Parathyroid adenoma (tissue), 2 donors: ENCODE results near the gene DDR1.

Experiments used
- H2AFZ ChIP-seq: fragments of 300-600 bp; sonication (generic); one replicate; pipeline ENCODE4 v1.7.0; 2017; ENCODE audit warnings: antibody characterized with exemption, mild to moderate bottlenecking
- H3K27ac ChIP-seq: fragments of 300-600 bp; sonication (generic); one replicate; pipeline ENCODE4 v1.7.0; 2017
- H3K27me3 ChIP-seq: fragments of 300-600 bp; sonication (generic); one replicate; pipeline ENCODE4 v1.7.0; 2017; ENCODE audit warnings: low read length; ENCODE audit not compliant: control insufficient read depth, insufficient read depth
- H3K36me3 ChIP-seq: fragments of 300-600 bp; sonication (generic); one replicate; pipeline ENCODE4 v1.7.0; 2017; ENCODE audit warnings: low read length; ENCODE audit not compliant: control insufficient read depth, insufficient read depth
- H3K4me1 ChIP-seq: fragments of 300-600 bp; sonication (generic); one replicate; pipeline ENCODE4 v1.7.0; 2017; ENCODE audit warnings: control low read depth
- H3K4me2 ChIP-seq: fragments of 300-600 bp; sonication (generic); one replicate; pipeline ENCODE4 v1.7.0; 2017; ENCODE audit warnings: low read length
- H3K4me3 ChIP-seq: fragments of 300-600 bp; sonication (generic); one replicate; pipeline ENCODE4 v1.7.0; 2017; ENCODE audit warnings: low read depth, low read length
- H3K79me2 ChIP-seq: fragments of 300-600 bp; sonication (generic); one replicate; pipeline ENCODE4 v1.7.0; 2017; ENCODE audit warnings: control low read depth
- H3K9ac ChIP-seq: fragments of 300-600 bp; sonication (generic); one replicate; pipeline ENCODE4 v1.7.0; 2017; ENCODE audit warnings: mild to moderate bottlenecking
- H3K9me3 ChIP-seq: fragments of 300-600 bp; sonication (generic); one replicate; pipeline ENCODE4 v1.7.0; 2017; ENCODE audit warnings: low read length; ENCODE audit not compliant: control insufficient read depth
- TF ChIP-seq, protein P1 (sequence below): fragments of 300-600 bp; sonication (generic); IDR thresholded peaks from one replicate; pipeline ENCODE4 v1.7.0; 2017; ENCODE audit warnings: antibody characterized with exemption, mild to moderate bottlenecking
- donor health status: primary hyperparathyroidism.

Gene DDR1

DNA sequence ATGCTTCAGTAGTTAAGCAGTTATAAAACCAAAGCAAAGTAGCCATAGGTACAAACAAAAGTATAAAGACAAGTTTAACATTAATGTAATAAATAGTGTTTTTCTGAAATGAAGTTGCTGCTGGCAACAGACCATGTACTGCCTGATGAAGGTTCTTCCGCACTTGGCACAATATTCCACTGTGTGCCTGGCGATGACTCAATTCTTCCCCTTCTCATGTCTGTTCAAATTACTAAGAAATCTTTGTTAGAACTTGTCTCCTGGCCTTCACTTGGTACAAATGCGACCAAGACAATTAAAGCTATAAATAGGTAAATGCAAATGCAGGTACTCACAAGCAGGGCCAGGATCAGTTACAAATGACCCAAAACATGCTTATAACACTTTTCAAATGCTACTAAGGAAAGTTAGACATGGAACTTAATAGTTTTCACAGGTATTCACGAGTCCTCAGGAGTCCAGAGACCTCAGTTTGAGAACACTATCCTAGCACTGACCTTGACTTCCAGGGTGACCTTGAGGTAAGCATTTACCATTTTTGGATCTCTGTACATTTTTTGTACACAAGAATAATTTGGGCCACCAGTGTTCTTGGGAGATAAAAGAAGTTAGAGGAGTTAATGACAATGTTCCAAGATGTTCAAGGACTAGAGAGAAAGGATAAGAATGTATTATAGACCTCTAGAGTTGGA, 8.1 kb upstream of the DDR1 start:
- H3K27me3 ChIP-seq = no peaks in the 10 kb centered on the region
- H2AFZ ChIP-seq = peak overlapping the region; percentile 51
- no peak overlapping the region for H3K4me2 ChIP-seq
- H3K9ac ChIP-seq = no peak overlapping the region
- H3K27ac ChIP-seq = peak overlapping the region; percentile 68
- H3K36me3 ChIP-seq = no peaks in the 10 kb centered on the region
- no peaks in the 10 kb centered on the region for H3K79me2 ChIP-seq
- H3K4me3 ChIP-seq = no peak overlapping the region
- TF ChIP-seq, protein P1, sequence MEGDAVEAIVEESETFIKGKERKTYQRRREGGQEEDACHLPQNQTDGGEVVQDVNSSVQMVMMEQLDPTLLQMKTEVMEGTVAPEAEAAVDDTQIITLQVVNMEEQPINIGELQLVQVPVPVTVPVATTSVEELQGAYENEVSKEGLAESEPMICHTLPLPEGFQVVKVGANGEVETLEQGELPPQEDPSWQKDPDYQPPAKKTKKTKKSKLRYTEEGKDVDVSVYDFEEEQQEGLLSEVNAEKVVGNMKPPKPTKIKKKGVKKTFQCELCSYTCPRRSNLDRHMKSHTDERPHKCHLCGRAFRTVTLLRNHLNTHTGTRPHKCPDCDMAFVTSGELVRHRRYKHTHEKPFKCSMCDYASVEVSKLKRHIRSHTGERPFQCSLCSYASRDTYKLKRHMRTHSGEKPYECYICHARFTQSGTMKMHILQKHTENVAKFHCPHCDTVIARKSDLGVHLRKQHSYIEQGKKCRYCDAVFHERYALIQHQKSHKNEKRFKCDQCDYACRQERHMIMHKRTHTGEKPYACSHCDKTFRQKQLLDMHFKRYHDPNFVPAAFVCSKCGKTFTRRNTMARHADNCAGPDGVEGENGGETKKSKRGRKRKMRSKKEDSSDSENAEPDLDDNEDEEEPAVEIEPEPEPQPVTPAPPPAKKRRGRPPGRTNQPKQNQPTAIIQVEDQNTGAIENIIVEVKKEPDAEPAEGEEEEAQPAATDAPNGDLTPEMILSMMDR = no peak
- H3K9me3 ChIP-seq = no peaks in the 10 kb centered on the region
- H3K4me1 ChIP-seq = peaks cover 26% of the 10 kb centered on the region

DNA sequence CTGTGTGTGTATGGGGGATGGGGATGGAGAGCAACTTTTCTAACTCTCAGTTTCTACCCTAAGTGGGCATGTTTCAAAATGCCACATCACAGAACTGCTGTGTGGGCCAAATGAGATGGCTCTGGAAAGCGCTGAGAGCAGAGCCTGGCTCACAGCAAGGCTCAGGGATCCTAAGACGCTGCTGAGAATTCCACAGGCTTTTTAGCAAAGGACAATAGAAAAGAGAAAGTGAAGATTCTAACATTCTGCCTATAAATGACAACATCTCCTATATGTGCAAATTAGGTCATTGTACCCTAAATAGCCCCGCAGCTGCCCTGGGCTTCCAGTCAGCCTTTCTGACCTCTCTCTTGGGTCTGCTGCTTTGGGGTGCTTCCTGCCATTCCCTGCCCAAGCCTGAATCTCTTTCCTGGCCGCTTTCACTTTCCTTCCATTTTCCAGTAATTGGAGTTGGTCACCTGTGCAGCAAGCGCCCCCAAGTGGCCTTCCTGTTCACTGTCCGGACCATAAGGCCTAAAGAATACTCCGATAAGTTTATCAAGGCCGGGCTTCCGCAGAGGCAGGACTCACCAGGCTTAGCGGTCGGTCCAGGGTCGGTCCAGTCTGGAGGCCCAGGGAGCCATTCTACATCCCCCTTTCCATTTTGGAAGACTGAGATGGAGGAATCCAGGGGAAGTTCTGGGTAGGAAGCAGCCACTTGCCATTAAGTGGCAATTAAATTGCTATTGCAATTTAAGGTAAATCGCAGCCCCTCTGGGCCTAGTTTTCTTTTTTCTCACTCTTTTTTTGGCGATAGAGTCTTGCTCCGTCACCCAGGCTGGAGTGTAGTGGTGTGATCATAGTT, 6.7 kb upstream of the DDR1 start:
- TF ChIP-seq, protein P1 = peak; percentile 95
- Histone ChIP-seq H3K4me3 (peak overlapping the region; percentile 34), H3K4me1 (peaks cover 40% of the 10 kb centered on the region), H3K36me3 (no peaks in the 10 kb centered on the region), H3K9ac (no peak overlapping the region), H3K79me2 (no peaks in the 10 kb centered on the region), H3K27ac (peak overlapping the region; percentile 68), H3K9me3 (no peaks in the 10 kb centered on the region), H3K4me2 (peak overlapping the region; percentile 62), H3K27me3 (no peaks in the 10 kb centered on the region), H2AFZ (peak overlapping the region; percentile 90)

- Histone ChIP-seq H3K27ac (peak overlapping the region; percentile 100), H3K4me3 (no peak overlapping the region), H3K9me3 (no peaks in the 10 kb centered on the region), H2AFZ (peak overlapping the region; percentile 89), H3K27me3 (no peaks in the 10 kb centered on the region), H3K79me2 (no peaks in the 10 kb centered on the region), H3K4me2 (no peak overlapping the region), H3K9ac (no peak overlapping the region), H3K36me3 (no peaks in the 10 kb centered on the region), H3K4me1 (peaks cover 46% of the 10 kb centered on the region)
- TF ChIP-seq, protein P1 = no peak
These were observed 4.5 kb upstream of the DDR1 start for GRCh38 chr6:30879684-30880427.

- TF ChIP-seq, protein P1 = no peak
- H3K4me2 ChIP-seq = peak overlapping the region; percentile 99
- H3K4me3 ChIP-seq = no peak overlapping the region
- H3K4me1 ChIP-seq = peaks cover 54% of the 10 kb centered on the region
- no peak overlapping the region for H3K9ac ChIP-seq
- no peaks in the 10 kb centered on the region for H3K27me3 ChIP-seq
- H3K79me2 ChIP-seq = peaks cover 6% of the 10 kb centered on the region
- no peaks in the 10 kb centered on the region for H3K36me3 ChIP-seq
- peak overlapping the region; percentile 100 for H3K27ac ChIP-seq
- H3K9me3 ChIP-seq = no peaks in the 10 kb centered on the region
- peak overlapping the region; percentile 89 for H2AFZ ChIP-seq
These were observed 3.5 kb upstream of the DDR1 start for GRCh38 chr6:30880698-30881252.
